GM13977 (cell line): ENCODE data around the gene SMCHD1.

Source experiments
- DNase-seq: peaks from one replicate; pipeline ENCODE4 v3.0.0; 2012; ENCODE audit warnings: low spot score
- in situ Hi-C: fragments of 300-500 bp; cut with MboI; formaldehyde crosslinking; loops from one replicate; pipeline ENCODE4 v1.12.0; 2022; ENCODE audit warnings: low sequenced_read_pairs, low pct_unique_long_range_greater_than_20kb, mixed read lengths, inconsistent platforms; ENCODE audit not compliant: unreplicated experiment
- TF ChIP-seq, protein P1 (sequence below): IDR thresholded peaks from 2 replicates; pipeline ENCODE4 v1.5.1; 2012; ENCODE audit warnings: mild to moderate bottlenecking, control low read depth; ENCODE audit not compliant: insufficient read depth; ENCODE audit errors: extremely low read depth, missing control alignments

The SMCHD1 gene

DNA sequence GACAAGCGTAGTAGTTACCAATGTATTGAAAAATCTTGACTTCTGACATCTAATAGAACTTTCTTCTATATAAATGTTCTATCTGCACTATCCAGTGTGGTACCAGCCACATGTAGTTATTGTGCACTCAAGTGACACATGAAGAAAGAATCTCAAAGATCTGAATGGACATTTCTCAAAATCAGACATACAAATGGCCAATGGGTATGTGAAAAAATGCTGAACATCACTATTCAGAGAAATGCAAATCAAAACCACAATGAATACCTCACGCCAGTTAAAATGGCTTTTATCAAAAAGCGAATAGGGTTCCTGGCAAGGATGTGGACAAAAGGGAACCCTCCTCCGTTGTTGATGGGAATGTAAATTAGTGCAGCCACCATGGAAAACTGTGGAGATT lies 37.5 kb upstream of the SMCHD1 start:
- DNase-seq: no peak
- in situ Hi-C loops: no loop called here
- TF ChIP-seq, protein P1, sequence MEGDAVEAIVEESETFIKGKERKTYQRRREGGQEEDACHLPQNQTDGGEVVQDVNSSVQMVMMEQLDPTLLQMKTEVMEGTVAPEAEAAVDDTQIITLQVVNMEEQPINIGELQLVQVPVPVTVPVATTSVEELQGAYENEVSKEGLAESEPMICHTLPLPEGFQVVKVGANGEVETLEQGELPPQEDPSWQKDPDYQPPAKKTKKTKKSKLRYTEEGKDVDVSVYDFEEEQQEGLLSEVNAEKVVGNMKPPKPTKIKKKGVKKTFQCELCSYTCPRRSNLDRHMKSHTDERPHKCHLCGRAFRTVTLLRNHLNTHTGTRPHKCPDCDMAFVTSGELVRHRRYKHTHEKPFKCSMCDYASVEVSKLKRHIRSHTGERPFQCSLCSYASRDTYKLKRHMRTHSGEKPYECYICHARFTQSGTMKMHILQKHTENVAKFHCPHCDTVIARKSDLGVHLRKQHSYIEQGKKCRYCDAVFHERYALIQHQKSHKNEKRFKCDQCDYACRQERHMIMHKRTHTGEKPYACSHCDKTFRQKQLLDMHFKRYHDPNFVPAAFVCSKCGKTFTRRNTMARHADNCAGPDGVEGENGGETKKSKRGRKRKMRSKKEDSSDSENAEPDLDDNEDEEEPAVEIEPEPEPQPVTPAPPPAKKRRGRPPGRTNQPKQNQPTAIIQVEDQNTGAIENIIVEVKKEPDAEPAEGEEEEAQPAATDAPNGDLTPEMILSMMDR: no peak

GRCh38 chr18:2625217-2625616 lies 30.3 kb upstream of the SMCHD1 start:
- no peak for DNase-seq
- TF ChIP-seq, protein P1: no peak
- in situ Hi-C loops: no loop called here

GRCh38 chr18:2627821-2628276 lies 27.7 kb upstream of the SMCHD1 start:
- in situ Hi-C loops: no loop called here
- no peak for DNase-seq
- TF ChIP-seq, protein P1: no peak

DNA sequence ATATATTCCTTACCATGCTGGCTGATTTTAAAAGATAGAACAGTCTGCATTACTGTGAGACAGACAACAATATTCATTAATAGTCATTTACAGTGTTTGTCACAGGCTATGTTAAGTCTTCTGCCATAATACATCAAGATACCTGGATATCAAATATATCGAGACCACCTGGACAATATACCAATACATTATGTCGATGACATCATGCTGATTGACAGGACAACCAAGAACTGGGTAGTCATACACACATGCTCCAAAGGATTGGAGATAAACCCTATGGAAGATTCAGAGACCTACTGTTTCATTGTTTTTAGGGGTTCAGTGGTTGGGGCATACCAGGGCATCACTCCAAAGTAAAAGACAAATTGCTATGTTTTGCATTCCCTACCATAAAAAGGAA lies 26.5 kb upstream of the SMCHD1 start:
- TF ChIP-seq, protein P1: no peak
- in situ Hi-C loops: no loop called here
- DNase-seq: no peak

GRCh38 chr18:2635586-2635985 lies 19.9 kb upstream of the SMCHD1 start:
- in situ Hi-C loops: no loop called here
- DNase-seq: no peak
- TF ChIP-seq, protein P1: no peak

GRCh38 chr18:2636126-2636631 lies 19.3 kb upstream of the SMCHD1 start:
- TF ChIP-seq, protein P1: no peak
- in situ Hi-C loops: no loop called here
- no peak for DNase-seq

DNA sequence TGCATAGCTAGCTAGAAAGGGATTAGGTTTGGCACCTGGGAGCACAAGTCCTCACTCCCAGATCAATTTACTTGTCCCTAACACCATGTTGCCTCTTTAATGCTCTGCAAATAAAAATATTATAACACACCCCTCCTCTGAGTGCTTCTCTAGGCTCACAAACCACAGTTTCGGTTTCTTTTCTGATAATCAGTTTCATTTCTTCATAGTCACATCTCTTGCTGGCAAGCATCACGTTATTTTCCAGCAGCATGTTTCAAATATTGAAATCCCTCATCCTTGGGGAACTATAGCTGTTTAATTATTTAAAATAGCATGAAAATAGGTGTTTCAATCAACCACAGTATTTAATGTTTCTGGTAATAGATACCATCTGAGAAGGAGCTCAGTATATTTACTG lies 13.9 kb upstream of the SMCHD1 start:
- DNase-seq: peak; percentile 70
- TF ChIP-seq, protein P1: no peak
- in situ Hi-C loops: no loop called here
